ENCODE data around the gene FBLIM1. TPM values are rescaled to one million over a fixed set of nuclear protein-coding genes. Genes with fewer than 3 reads are reported as not detected.
"Not testable (repeated sequence)": the region's sequence is repeated elsewhere in the genome, so short reads cannot be mapped to it uniquely, and the experiment has no call there.

Gene FBLIM1
- total RNA-seq, 1 experiment from 2014 or later = 78.3 TPM

DNA sequence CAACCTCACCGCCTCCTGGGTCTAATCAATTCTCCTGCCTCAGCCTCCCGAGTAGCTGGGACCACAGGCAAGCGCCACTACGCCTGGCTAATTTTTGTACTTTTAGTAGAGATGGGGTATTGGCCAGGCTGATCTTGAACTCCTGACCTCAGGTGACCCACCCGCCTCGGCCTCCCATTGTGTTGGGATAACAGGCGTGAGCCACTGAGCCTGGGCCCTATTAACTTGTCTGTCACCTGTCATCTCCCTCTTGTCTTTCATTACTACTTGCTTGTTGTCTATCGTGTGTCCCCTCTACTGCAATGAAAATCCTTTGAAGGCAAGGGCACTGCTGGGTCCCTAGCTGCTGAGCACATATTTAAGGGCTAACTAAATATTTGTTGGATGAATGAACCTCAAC lies 45.5 kb downstream of the FBLIM1 start:
- Mint-ChIP-seq H3K27ac (no peak overlapping the region), H3K27me3 (ENCODE audit: low read depth) (no peaks in the 10 kb centered on the region; the same call in 1 of the 2 replicates), H3K4me3 (no peak overlapping the region), H3K9me3 (no peaks in the 10 kb centered on the region), H3K36me3 (no peaks in the 10 kb centered on the region), H3K4me1 (peaks cover 24% of the 10 kb centered on the region)
- no peak for TF ChIP-seq GTF2I (CRISPR knock-in tag; conservative IDR thresholded peaks at IDR 0.05)
- no peak for TF ChIP-seq ZBTB21 (CRISPR knock-in tag; IDR thresholded peaks at IDR 0.05; ENCODE audit: borderline replicate concordance)
- TF ChIP-seq, protein P1, sequence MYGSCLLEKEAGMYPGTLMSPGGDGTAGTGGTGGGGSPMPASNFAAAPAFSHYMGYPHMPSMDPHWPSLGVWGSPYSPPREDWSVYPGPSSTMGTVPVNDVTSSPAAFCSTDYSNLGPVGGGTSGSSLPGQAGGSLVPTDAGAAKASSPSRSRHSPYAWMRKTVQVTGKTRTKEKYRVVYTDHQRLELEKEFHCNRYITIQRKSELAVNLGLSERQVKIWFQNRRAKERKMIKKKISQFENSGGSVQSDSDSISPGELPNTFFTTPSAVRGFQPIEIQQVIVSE (CRISPR knock-in tag; IDR thresholded peaks at IDR 0.05; ENCODE audit: borderline replicate concordance) = no peak
- DNase-seq (ENCODE audit: low spot score) (no peak), ATAC-seq (no peak)
- ChIA-PET POLR2A (no interaction called here), CTCF (interaction anchor here (0.6 to 5.0 kb wide), 26 partner anchors 10 to 359 kb away, joined by 3 to 31 read pairs (median 4); partner anchors contain the start of genes SPEN and ZBTB17)

- no peaks in the 10 kb centered on the region for H3K36me3 Mint-ChIP-seq
- no peak for DNase-seq (ENCODE audit: low spot score)
- TF ChIP-seq ZNF121 (CRISPR knock-in tag; IDR thresholded peaks at IDR 0.05) (no peak), ZNF219 (CRISPR knock-in tag; IDR thresholded peaks at IDR 0.05; ENCODE audit: borderline replicate concordance) (no peak), ZNF232 (CRISPR knock-in tag; IDR thresholded peaks at IDR 0.05) (no peak), ATF2 (CRISPR knock-in tag; IDR thresholded peaks at IDR 0.05; ENCODE audit: borderline replicate concordance, low read depth) (no peak), ZNF671 (CRISPR knock-in tag; IDR thresholded peaks at IDR 0.05) (no peak), CREM (CRISPR knock-in tag; IDR thresholded peaks at IDR 0.05) (no peak), FOXP1 (CRISPR knock-in tag; IDR thresholded peaks at IDR 0.05; ENCODE audit: borderline replicate concordance) (no peak), STAT6 (CRISPR knock-in tag; conservative IDR thresholded peaks at IDR 0.05; ENCODE audit: low read depth) (no peak), ZNF396 (CRISPR knock-in tag; IDR thresholded peaks at IDR 0.05; ENCODE audit: borderline replicate concordance) (no peak), E2F4 (CRISPR knock-in tag; IDR thresholded peaks at IDR 0.05; ENCODE audit: borderline replicate concordance, low read depth) (no peak), ZNF317 (CRISPR knock-in tag; IDR thresholded peaks at IDR 0.05; ENCODE audit: borderline replicate concordance, low read depth) (no peak), ZNF416 (CRISPR knock-in tag; IDR thresholded peaks at IDR 0.05) (no peak), SMAD4 (CRISPR knock-in tag; IDR thresholded peaks at IDR 0.05) (no peak), TEAD1 (CRISPR knock-in tag; IDR thresholded peaks at IDR 0.05) (no peak), ZNF532 (CRISPR knock-in tag; IDR thresholded peaks at IDR 0.05; ENCODE audit: borderline replicate concordance) (no peak)
- TF ChIP-seq, protein P2, sequence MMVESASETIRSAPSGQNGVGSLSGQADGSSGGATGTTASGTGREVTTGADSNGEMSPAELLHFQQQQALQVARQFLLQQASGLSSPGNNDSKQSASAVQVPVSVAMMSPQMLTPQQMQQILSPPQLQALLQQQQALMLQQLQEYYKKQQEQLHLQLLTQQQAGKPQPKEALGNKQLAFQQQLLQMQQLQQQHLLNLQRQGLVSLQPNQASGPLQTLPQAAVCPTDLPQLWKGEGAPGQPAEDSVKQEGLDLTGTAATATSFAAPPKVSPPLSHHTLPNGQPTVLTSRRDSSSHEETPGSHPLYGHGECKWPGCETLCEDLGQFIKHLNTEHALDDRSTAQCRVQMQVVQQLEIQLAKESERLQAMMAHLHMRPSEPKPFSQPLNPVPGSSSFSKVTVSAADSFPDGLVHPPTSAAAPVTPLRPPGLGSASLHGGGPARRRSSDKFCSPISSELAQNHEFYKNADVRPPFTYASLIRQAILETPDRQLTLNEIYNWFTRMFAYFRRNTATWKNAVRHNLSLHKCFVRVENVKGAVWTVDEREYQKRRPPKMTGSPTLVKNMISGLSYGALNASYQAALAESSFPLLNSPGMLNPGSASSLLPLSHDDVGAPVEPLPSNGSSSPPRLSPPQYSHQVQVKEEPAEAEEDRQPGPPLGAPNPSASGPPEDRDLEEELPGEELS (CRISPR knock-in tag; IDR thresholded peaks at IDR 0.05) = no peak
- no peaks in the 10 kb centered on the region; the same call in 1 of the 2 replicates for H3K27me3 Mint-ChIP-seq (ENCODE audit: low read depth)
- H3K4me1 Mint-ChIP-seq = peaks cover 5% of the 10 kb centered on the region
- H3K4me3 Mint-ChIP-seq = no peak overlapping the region
- H3K27ac Mint-ChIP-seq = no peak overlapping the region
- no peaks in the 10 kb centered on the region for H3K9me3 Mint-ChIP-seq
- CTCF ChIA-PET = interaction anchor here (0.6 to 1.2 kb wide), 3 partner anchors 8 to 15 kb away, joined by 3 to 4 read pairs (median 3); no protein-coding TSS in a partner anchor
- no peak for ATAC-seq
- POLR2A ChIA-PET = interaction anchor here (0.5 kb wide), 1 partner anchor 58 kb away, joined by 3 read pairs; no protein-coding TSS in a partner anchor
Observed at GRCh38 chr1:15807121-15807520, 48.5 kb downstream of the FBLIM1 start.

GRCh38 chr1:15807549-15807948 lies 49.0 kb downstream of the FBLIM1 start, which contains the start of gene UQCRHL:
Gene UQCRHL (minus strand): TSS chr1:15807649. CDS start chr1:15807649, 0 bp downstream.
- CTCF ChIA-PET = interaction anchor here (0.6 to 1.2 kb wide), 3 partner anchors 8 to 140 kb away, joined by 3 to 4 read pairs (median 3); no protein-coding TSS in a partner anchor
- not testable (repeated sequence) for H3K36me3 Mint-ChIP-seq; H3K4me1 Mint-ChIP-seq; ATAC-seq; H3K4me3 Mint-ChIP-seq; DNase-seq (ENCODE audit: low spot score); H3K9me3 Mint-ChIP-seq; H3K27me3 Mint-ChIP-seq (ENCODE audit: low read depth)
- POLR2A ChIA-PET = interaction anchor here (0.5 kb wide), 1 partner anchor 58 kb away, joined by 3 read pairs; no protein-coding TSS in a partner anchor
- peak within 1 kb of the TSS; percentile 84 for H3K27ac Mint-ChIP-seq

All from WTC11 (cell line).